Breast epithelium (tissue), 4 donors: Measurements from ENCODE around the gene NFKBIB. TPM values are rescaled to one million over a fixed set of nuclear protein-coding genes. Genes with fewer than 3 reads are reported as not detected.
"Not testable (repeated sequence)": the region's sequence is repeated elsewhere in the genome, so short reads cannot be mapped to it uniquely, and the experiment has no call there.

Experiments used
- DNase-seq, 2 donors: peaks; one replicate each; pipeline ENCODE4 v3.0.0-alpha.2; 2019; ENCODE audit warnings: low spot score in 2 of 2
- H3K27ac ChIP-seq, 2 donors: fragments of 200-600 bp; sonication (generic) in 1 of 2; one replicate each; pipeline ENCODE4 v1.5.1; 2016 to 2019; ENCODE audit warnings: mild to moderate bottlenecking in 1 of 2
- H3K27me3 ChIP-seq, 2 donors: fragments of 200-600 bp; sonication (generic) in 1 of 2; one replicate each; pipeline versions ENCODE4 v1.5.1 to v1.6.0; 2017 to 2019; ENCODE audit warnings: control low read depth in 1 of 2, mild to moderate bottlenecking in 1 of 2
- H3K36me3 ChIP-seq: fragments of 200-600 bp; one replicate; pipeline ENCODE4 v1.5.1; 2019
- H3K4me1 ChIP-seq, 2 donors: fragments of 200-600 bp; sonication (generic); one replicate each; pipeline ENCODE4 v1.5.1; 2016 to 2019; ENCODE audit warnings: control low read depth in 1 of 2
- H3K4me3 ChIP-seq, 3 donors: fragments of 200-600 bp; sonication (generic); 1 replicate in 2 of 3; 2 replicates in 1 of 3; pipeline ENCODE4 v1.5.1; 2016 to 2019; ENCODE audit warnings: mild to moderate bottlenecking in 3 of 3, moderate library complexity in 2 of 3
- H3K9me3 ChIP-seq, 2 donors: fragments of 200-600 bp; sonication (generic) in 1 of 2; one replicate each; pipeline ENCODE4 v1.5.1; 2016 to 2019; ENCODE audit warnings: control low read depth in 1 of 2
- CTCF ChIP-seq, 3 donors: fragments of 450-650 bp; IDR thresholded peaks; one replicate each; pipeline ENCODE4 v1.5.1; 2016 to 2017; ENCODE audit warnings: antibody characterized with exemption in 3 of 3, mild to moderate bottlenecking in 3 of 3, moderate library complexity in 3 of 3
- POLR2A ChIP-seq: fragments of 450-650 bp; IDR thresholded peaks from one replicate; pipeline ENCODE4 v1.6.1; 2016; ENCODE audit warnings: antibody characterized with exemption, mild to moderate bottlenecking, moderate library complexity
- POLR2AphosphoS5 ChIP-seq, 3 donors: sonication (generic); formaldehyde crosslinking; IDR thresholded peaks; one replicate each; pipeline ENCODE4 v1.6.1; 2017; ENCODE audit warnings: antibody characterized with exemption in 3 of 3
- intact Hi-C: fragments of 100-400 bp; cut with DNase I; formaldehyde crosslinking; loops from one replicate; pipeline ENCODE4 v1.15.1; 2023; ENCODE audit warnings: low total_unique reads
- total RNA-seq, 3 donors: library from RNA; depleted of rRNA; stranded (reverse); fragments of >200 nt; gene quantifications; one replicate each; pipeline ENCODE4 v1.1.0, GENCODE V29; 2016

The NFKBIB gene
- total RNA-seq, 3 donors from 2014 or later, result 15.7 to 29.2 (median 19.6) TPM

DNA sequence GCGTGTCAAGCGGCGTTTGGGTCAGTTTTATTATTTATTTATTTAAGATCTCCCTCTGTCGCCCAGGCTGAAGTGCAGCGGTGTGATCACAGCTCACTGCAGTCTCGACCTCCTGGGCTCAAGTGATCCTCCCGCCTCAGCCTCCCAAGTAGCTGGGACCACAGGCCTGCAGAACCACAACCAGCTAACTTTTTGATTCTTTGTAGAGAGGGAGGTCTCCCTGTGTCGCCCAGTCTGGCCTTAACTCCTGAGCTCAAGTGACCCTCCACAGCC is 31.7 kb downstream of the NFKBIB start:
- TF ChIP-seq CTCF (IDR thresholded peaks at IDR 0.05), result no peak
- no peak for TF ChIP-seq POLR2AphosphoS5 (IDR thresholded peaks at IDR 0.05)
- TF ChIP-seq POLR2A, result no peak
- H3K9me3 ChIP-seq, result no peaks in the 10 kb centered on the region
- no peaks in the 10 kb centered on the region for H3K27me3 ChIP-seq
- H3K36me3 ChIP-seq, result no peaks in the 10 kb centered on the region
- H3K4me1 ChIP-seq, result peaks cover 0 to 8% of the 10 kb centered on the region in 2 donors
- DNase-seq, result no peak
- H3K4me3 ChIP-seq, result peak overlapping the region; percentile 64 to 81 (median 75)
- intact Hi-C loops, result no loop called here
- H3K27ac ChIP-seq, result peak overlapping the region; percentile 79 to 86

DNA sequence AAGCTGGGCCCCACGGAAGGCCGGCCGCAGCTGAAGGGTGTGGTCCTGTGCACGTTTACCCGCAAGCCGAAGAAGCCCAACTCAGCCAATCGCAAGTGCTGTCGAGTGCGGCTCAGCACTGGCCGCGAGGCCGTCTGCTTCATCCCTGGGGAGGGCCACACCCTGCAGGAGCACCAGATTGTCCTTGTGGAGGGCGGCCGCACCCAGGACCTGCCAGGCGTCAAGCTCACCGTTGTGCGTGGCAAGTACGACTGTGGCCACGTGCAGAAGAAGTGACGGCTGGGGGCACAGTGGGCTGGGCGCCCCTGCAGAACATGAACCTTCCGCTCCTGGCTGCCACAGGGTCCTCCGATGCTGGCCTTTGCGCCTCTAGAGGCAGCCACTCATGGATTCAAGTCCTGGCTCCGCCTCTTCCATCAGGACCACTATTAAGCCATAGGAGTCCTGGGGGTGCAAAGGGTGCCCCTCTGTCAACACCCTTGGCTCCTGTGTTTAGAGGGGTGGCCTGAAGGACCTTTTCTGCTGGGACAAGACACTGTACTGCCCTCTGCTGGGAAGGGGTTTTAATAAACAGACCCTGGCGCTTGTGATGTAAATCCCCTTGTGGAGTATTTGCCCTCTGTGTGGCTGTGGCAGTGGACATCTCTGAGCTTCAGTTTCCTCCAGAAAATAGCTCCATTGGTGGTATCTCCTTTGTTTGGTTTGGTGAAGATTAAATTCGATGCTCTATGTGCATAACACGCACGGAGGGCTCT is 32.8 kb downstream of the NFKBIB start:
- TF ChIP-seq POLR2AphosphoS5 (IDR thresholded peaks at IDR 0.05) (no peak), CTCF (IDR thresholded peaks at IDR 0.05) (peak in 1 of 3 donors; percentile 13)
- Histone ChIP-seq H3K4me3 (no peak overlapping the region), H3K9me3 (no peaks in the 10 kb centered on the region), H3K27ac (no peak overlapping the region), H3K36me3 (no peaks in the 10 kb centered on the region), H3K27me3 (no peaks in the 10 kb centered on the region), H3K4me1 (peaks cover 0 to 8% of the 10 kb centered on the region in 2 donors)
- no peak for DNase-seq
- intact Hi-C loops, result no loop called here

- intact Hi-C loops, result no loop called here
- peaks cover 0 to 8% of the 10 kb centered on the region in 2 donors for H3K4me1 ChIP-seq
- no peak for TF ChIP-seq POLR2AphosphoS5 (IDR thresholded peaks at IDR 0.05)
- TF ChIP-seq CTCF (IDR thresholded peaks at IDR 0.05), result no peak
- TF ChIP-seq POLR2A, result no peak
- H3K4me3 ChIP-seq, result no peak overlapping the region
- no peak for DNase-seq
- no peak overlapping the region for H3K27ac ChIP-seq
- no peaks in the 10 kb centered on the region for H3K36me3 ChIP-seq
- no peaks in the 10 kb centered on the region for H3K9me3 ChIP-seq
- H3K27me3 ChIP-seq, result no peaks in the 10 kb centered on the region
Observed at GRCh38 chr19:38933544-38933943, 33.8 kb downstream of the NFKBIB start.

DNA sequence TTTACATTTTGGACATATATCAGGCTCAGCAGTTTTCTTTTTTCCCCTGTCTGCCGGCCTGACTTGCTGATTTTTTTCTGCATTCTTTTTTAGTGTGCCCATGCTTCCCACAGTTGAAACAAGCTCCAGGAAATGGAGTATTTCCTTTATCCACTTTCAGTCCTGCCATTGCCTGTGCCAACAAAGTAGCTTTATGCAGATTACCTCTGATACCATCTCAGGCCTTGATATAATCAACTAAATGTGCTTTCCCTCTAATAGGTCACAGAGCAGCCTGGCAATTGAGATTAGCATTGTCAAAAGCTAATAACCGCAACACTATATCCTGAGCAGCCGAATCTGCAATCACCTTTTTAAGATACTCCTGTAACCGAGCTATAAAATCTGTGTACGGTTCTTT is 40.2 kb downstream of the NFKBIB start:
- TF ChIP-seq POLR2A (no peak), CTCF (IDR thresholded peaks at IDR 0.05) (no peak)
- Histone ChIP-seq H3K27me3 (no peaks in the 10 kb centered on the region), H3K36me3 (no peaks in the 10 kb centered on the region), H3K9me3 (no peaks in the 10 kb centered on the region), H3K27ac (no peak overlapping the region), H3K4me1 (no peaks in the 10 kb centered on the region), H3K4me3 (no peak overlapping the region)
- DNase-seq, result no peak
- intact Hi-C loops, result no loop called here

- H3K36me3 ChIP-seq, H3K27ac ChIP-seq, H3K4me1 ChIP-seq, H3K9me3 ChIP-seq, DNase-seq, intact Hi-C loops, H3K4me3 ChIP-seq, H3K27me3 ChIP-seq: not testable (repeated sequence)
Observed at GRCh38 chr19:38941466-38941865, 41.7 kb downstream of the NFKBIB start.

DNA sequence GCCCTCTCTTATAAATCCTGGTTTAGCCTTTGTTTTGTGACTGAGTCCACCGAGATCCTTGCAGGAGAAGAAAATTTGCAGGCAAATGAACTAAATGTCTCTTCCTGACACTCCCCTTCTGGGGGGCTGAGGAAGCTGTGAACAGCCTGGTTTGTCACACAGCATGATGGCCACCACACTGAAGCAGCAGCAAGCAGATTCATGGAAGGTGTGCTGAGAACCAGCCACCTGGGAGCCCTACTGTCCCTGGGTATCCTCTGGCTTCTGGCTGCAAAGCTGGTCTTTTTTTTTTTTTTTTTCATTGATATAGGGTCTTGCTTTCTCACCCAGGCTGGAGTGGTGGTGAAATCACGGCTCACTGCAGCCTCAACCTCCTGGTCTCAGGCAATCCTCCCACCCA is 42.2 kb downstream of the NFKBIB start:
- no peaks in the 10 kb centered on the region for H3K36me3 ChIP-seq
- no peak for TF ChIP-seq CTCF (IDR thresholded peaks at IDR 0.05)
- TF ChIP-seq POLR2AphosphoS5 (IDR thresholded peaks at IDR 0.05), result no peak
- TF ChIP-seq POLR2A, result no peak
- H3K4me3 ChIP-seq, result no peak overlapping the region
- H3K9me3 ChIP-seq, result no peaks in the 10 kb centered on the region
- H3K27ac ChIP-seq, result no peak overlapping the region
- intact Hi-C loops, result no loop called here
- DNase-seq, result no peak
- no peaks in the 10 kb centered on the region for H3K27me3 ChIP-seq
- H3K4me1 ChIP-seq, result no peaks in the 10 kb centered on the region
